Activated T-helper 1 cell treated with anti-CD3 and anti-CD28 coated beads, Interleukin-2, amount 50 U/mL, for 16 hours (primary cell): ENCODE data around the gene CNNM2.
"Not testable (repeated sequence)": the region's sequence is repeated elsewhere in the genome, so short reads cannot be mapped to it uniquely, and the experiment has no call there.

Experiments used
- DNase-seq, 2 donors: peaks; one replicate each; pipeline ENCODE4 v3.0.0-alpha.2; 2020; ENCODE audit warnings: low read depth in 1 of 2, low spot score in 1 of 2

CNNM2 gene

DNA sequence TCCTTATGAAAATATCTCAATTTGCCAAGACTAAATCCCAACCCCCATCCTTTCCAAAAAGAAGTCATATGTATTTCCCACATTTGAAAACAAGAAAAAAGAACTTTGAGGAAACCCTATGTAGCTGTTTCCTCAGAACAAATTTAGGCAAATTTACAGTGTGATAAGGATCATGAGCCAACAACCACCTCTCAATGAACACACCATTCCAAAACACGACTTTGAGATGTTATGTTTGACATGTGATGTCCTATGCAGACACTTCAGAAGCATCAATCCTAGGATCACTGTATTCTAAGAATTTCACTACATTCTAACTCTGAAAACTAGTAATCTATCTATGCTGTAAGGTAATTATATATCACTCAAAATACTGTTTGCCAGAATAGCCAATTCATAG is 212.8 kb downstream of the CNNM2 start:
- DNase-seq = no peak

DNA sequence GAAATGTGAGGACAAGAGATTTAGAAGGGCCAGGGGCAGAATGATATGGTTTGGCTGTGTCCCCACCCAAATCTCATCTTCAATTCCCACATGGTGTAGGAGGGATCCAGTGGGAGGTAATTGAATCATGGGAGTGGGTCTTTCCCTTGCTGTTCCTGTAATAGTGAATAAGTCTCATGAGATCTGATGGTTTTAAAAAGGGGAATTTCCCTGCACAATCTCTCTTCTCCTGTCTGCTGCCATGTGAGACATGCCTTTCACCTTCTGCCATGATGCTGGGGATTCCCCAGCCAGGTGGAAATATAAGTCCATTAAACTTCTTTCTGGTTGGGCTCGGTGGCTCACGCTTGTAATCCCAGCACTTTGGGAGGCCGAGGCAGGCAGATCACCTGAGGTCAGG is 217.1 kb downstream of the CNNM2 start:
- not testable (repeated sequence) for DNase-seq

DNA sequence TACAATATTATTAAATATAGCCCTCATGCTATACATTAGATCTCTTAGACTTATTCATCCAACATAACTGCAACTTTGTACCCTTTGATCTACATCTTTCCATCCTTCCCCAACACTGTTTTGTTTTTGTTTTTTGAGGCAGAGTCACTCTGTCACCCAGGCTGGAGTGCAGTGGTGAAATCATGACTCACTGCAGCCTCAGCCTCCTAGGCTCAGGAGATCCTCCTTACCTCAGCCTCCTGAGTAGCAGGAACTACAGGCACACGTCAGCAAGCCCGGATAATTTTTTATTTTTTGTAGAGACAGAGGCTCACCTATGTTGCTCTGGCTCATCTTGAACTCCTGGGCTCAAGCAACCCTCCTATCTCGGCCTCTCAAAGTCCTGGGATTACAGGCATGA is 221.7 kb downstream of the CNNM2 start:
- no peak for DNase-seq
